Epithelial cell of proximal tubule (primary cell): ENCODE measurements around the gene NCK2. TPM values are rescaled to one million over a fixed set of nuclear protein-coding genes. Genes with fewer than 3 reads are reported as not detected.

ENCODE experiments used
- DNase-seq: peaks from one replicate; pipeline ENCODE4 v3.0.0-alpha.2; 2011; ENCODE audit warnings: low read depth
- H3K4me3 ChIP-seq: 2 replicates; pipeline ENCODE4 v1.5.1; 2011; ENCODE audit warnings: low read depth, mild to moderate bottlenecking, low read length
- total RNA-seq: library from RNA; depleted of rRNA; stranded (reverse); fragments of >200 nt; gene quantifications from 2 replicates; pipeline ENCODE4 v1.2.3, GENCODE V29; 2015
- TF ChIP-seq, protein P1 (sequence below): conservative IDR thresholded peaks from 2 replicates; pipeline ENCODE4 v1.5.1; 2012; ENCODE audit warnings: low read depth, mild to moderate bottlenecking, low read length

Gene NCK2
- total RNA-seq, 1 donor from 2014 or later: 53.0 TPM

DNA sequence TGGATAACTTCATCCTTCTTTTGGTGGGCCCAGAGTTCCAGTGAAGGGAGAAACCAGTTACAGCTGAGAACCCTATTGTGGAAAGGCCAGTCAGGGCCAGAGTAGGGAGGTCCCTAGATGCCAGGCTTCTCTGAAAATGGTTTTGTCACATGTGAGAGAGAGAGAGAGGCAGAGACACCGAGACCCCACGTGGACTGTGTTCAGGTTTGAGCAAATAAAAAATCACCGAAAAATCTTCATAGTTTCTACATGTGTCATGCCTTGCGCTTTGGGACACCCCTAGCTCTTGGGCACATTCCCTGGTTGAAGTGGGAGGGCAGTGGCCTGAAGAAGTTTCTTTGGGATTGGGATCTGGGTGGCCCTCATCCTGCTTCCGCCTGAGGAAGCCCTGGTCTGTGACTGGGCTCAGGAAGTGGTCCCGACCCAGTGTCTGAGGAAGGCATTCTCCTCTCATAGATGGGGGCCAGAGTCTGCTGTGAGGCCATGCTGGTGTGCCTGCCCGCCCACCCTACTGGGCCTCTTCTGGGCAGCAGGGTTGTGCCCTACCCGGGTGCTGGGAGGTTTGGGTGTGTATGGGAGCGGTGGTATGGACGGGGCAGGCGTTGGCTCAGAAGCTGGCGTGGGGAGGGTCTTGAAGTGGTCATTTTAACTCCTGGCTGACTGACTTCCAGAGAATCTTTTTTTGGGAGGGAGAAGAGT is 16.1 kb downstream of the NCK2 start:
- TF ChIP-seq, protein P1, sequence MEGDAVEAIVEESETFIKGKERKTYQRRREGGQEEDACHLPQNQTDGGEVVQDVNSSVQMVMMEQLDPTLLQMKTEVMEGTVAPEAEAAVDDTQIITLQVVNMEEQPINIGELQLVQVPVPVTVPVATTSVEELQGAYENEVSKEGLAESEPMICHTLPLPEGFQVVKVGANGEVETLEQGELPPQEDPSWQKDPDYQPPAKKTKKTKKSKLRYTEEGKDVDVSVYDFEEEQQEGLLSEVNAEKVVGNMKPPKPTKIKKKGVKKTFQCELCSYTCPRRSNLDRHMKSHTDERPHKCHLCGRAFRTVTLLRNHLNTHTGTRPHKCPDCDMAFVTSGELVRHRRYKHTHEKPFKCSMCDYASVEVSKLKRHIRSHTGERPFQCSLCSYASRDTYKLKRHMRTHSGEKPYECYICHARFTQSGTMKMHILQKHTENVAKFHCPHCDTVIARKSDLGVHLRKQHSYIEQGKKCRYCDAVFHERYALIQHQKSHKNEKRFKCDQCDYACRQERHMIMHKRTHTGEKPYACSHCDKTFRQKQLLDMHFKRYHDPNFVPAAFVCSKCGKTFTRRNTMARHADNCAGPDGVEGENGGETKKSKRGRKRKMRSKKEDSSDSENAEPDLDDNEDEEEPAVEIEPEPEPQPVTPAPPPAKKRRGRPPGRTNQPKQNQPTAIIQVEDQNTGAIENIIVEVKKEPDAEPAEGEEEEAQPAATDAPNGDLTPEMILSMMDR: no peak

DNA sequence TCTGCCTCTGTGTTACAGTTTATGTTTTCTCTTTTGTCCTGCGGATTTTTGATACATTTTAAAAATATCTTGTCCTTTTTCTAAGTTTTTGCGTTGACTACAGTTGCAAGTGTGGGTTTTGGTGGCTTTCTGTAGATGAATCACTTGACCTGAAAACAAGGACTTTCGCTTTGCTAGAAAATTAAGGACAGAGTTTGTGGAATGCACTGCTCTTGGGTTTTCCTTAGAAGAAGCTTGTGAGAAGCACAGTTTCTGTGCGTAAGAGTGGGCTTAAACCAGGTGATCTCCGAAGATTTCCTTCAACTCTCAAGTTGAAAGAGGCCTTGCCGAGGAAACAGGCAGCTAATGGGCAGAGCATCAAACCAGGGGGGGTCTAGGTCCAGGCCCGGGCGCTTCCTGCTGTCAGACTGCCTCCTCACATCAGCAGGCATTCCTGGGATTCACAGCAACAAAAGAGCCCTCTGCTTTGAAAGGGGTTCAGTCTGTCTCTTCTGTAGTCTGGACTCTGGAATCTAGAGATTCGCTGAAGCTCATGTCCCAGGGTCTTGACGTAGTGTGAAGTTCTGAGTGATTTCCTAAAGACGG is 17.3 kb downstream of the NCK2 start:
- TF ChIP-seq, protein P1: no peak
- no peak overlapping the region for H3K4me3 ChIP-seq
- no peak for DNase-seq

More for the DNA sequence above, 16.1 kb downstream of the NCK2 start:
- DNase-seq: no peak
- no peak overlapping the region for H3K4me3 ChIP-seq

DNA sequence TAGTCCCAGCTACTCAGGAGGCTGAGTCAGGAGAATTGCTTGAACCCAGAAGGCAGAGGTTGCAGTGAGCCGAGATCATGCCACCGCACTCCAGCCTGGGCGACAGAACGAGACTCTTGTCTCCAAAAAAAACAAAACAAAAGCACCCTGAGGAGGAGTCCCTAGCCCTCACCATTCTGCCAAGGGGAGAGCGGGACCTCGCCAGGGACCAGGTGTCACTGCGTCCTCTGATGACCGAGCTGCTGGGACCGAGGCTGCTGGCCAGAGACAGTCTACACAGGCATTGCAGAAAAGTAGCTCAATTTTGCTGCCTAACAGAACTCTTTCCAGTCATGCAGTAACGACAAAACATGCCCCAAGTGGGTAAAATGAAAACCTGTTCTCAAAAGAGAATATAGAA is 18.4 kb downstream of the NCK2 start:
- no peak overlapping the region for H3K4me3 ChIP-seq
- no peak for DNase-seq
- TF ChIP-seq, protein P1: no peak

DNA sequence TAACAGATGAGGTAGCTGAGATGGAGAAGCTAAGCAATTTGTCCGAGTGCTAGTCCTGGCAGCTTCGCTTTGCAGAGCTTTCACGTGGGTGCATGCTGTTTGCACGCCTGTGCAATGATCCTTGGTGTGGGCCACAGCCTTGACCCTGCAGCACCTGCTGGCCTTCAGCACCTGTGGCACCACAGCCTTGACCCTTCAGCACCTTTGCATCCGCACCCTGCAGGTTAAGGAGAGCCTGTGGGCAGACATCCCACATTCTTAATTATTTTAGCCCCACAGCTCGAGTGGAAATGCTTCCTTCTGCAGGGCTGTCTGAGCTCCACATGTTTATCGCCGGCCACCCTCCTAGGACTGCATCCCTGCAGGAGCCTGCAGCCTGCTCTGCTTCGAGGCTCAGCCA is 19.3 kb downstream of the NCK2 start:
- DNase-seq: no peak
- no peak overlapping the region for H3K4me3 ChIP-seq
- TF ChIP-seq, protein P1: no peak

DNA sequence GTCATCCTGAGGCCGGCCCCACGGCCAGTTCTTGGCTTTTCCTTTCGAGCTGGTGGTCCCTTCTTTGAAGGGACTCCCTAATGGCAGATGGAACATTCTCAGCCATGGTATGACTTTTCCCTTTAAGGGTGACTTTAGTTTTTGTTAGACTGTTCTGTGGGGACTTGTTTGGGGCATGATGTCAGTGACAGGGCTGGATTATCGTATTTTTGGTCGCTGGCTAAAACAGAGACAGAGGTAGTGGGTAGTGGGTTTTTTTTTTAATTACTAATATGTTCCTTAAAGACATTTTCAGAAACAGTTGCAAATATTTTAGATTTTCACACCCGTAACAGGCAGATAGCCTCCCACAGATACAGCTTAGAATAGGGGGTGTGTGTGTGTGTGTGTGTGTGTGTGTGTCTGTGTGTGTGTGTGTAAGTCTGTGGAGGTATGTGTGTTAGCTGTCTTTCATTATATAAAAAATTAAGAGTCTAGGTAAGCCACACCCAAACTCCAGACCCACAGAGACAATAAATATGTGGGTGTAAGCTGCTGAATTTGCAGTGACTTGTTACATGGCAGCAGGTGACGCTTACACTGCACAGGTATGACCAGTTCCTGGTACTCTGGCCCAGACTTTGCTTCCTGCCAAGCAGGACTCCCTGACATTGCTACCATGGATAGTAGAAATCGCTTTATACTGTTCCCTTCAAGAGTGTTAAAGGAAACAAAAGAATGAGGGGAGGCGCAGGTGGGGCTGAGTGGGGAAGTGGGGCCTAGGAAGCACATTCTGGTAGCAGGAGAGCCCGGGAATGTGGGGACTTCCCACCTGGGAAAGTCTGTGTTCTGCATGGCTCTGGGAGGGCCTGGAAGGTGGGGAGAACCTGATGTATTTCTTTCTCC is 20.9 kb downstream of the NCK2 start:
- DNase-seq: no peak
- H3K4me3 ChIP-seq: no peak overlapping the region
- TF ChIP-seq, protein P1: no peak

DNA sequence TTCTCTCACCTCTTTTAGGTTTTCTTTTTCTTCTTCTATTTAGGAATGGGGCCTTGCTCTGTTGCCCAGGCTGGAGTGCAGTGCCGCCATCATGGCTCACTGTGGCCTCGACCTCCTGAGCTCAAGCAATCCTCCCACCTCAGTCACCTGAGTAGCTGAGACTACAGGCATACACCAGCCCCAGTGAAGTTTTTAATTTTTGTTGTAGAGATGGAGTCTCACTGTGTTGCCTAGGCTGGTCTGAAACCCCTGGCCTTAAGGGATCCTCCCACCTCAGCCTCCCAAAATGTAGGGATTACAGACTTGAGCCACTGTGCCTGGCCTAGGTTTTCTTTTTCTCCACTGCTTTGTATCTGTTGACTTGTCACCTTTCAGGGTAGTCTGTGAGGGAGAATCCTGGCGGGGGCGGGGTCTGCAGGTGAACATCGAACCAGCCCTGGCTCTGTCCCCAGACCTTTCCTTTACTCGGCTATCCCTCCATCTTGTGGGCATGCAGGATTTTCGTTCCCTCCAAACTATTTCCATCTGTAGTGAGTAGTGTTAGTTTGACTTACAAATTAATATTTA is 21.7 kb downstream of the NCK2 start:
- H3K4me3 ChIP-seq: no peak overlapping the region
- DNase-seq: no peak
- TF ChIP-seq, protein P1: no peak
